ENCODE data around the gene RNF144A. TPM values are rescaled to one million over a fixed set of nuclear protein-coding genes. Genes with fewer than 3 reads are reported as not detected.
A peak's percentile ranks its signal among the peaks of the same experiment; 100 is the strongest.

RNF144A gene
- total and polyA plus RNA-seq, 10 of the 15 experiments (the other 5 are each of a cell fraction or from before 2014, with no cell fraction given) = 0.02 to 12.1 (median 0.48) TPM; not detected in 1

DNA sequence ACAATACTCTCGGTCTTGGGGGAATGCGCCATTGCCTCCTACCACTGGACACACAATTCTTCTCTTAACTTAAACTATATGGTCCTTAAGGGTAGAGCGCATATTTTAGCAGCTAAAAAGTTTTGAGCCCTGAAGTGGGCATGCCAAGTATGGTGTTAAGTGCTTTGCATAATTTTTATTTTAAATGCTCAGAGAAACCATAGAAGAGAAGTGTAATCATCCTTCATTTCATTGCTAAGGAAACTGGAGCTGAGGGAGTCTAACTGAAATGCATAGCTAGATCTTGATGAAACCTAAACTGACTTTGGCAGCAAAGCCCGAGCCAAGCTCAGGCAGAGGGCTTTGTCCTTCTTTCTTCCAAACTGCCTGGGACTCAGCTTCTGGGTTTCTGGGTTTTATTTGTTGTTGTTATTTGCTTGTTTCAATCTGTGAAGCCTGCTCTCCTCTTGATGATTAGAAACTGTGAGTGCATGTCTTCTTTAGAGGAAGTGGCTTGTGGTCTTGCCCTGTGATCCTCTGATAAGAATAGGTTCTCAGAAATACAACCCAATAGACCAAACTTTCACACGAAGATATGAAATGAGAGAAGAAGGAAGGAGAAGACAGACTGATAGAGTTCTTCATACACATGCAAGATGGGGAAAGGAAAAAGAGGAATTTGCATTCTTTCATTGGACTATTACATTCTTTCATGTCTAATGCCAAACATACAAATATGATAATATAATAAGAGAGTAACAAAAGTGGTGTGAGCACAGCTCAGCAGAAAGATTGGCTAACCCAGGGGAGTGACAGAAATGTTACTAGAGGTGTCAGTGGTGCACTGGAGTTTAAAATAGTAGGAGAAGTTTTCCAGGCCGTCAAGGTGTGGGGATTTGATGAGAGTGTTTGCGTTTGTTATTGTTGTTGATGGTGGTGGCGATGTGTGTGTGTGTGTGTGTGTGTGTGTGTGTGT is 7.5 kb upstream of the RNF144A start (continued):
- TF ChIP-seq, protein P1, sequence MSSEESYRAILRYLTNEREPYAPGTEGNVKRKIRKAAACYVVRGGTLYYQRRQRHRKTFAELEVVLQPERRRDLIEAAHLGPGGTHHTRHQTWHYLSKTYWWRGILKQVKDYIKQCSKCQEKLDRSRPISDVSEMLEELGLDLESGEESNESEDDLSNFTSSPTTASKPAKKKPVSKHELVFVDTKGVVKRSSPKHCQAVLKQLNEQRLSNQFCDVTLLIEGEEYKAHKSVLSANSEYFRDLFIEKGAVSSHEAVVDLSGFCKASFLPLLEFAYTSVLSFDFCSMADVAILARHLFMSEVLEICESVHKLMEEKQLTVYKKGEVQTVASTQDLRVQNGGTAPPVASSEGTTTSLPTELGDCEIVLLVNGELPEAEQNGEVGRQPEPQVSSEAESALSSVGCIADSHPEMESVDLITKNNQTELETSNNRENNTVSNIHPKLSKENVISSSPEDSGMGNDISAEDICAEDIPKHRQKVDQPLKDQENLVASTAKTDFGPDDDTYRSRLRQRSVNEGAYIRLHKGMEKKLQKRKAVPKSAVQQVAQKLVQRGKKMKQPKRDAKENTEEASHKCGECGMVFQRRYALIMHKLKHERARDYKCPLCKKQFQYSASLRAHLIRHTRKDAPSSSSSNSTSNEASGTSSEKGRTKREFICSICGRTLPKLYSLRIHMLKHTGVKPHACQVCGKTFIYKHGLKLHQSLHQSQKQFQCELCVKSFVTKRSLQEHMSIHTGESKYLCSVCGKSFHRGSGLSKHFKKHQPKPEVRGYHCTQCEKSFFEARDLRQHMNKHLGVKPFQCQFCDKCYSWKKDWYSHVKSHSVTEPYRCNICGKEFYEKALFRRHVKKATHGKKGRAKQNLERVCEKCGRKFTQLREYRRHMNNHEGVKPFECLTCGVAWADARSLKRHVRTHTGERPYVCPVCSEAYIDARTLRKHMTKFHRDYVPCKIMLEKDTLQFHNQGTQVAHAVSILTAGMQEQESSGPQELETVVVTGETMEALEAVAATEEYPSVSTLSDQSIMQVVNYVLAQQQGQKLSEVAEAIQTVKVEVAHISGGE (CRISPR knock-in tag; IDR thresholded peaks at IDR 0.05) = no peak
- peak; percentile 15; the same call in 1 of the 2 replicates for TF ChIP-seq ZNF592 (IDR thresholded peaks at IDR 0.05)
- TF ChIP-seq GABPA (IDR thresholded peaks at IDR 0.05; ENCODE audit: low read depth) = 0 out of 2 replicates have a peak, but pooled peaks have one; percentile 29
- TF ChIP-seq CHD2 (IDR thresholded peaks at IDR 0.05; ENCODE audit: borderline replicate concordance, low read depth, low read length) = no peak
- TF ChIP-seq, protein P2, sequence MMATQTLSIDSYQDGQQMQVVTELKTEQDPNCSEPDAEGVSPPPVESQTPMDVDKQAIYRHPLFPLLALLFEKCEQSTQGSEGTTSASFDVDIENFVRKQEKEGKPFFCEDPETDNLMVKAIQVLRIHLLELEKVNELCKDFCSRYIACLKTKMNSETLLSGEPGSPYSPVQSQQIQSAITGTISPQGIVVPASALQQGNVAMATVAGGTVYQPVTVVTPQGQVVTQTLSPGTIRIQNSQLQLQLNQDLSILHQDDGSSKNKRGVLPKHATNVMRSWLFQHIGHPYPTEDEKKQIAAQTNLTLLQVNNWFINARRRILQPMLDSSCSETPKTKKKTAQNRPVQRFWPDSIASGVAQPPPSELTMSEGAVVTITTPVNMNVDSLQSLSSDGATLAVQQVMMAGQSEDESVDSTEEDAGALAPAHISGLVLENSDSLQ (IDR thresholded peaks at IDR 0.05) = peak; percentile 49
- TF ChIP-seq, protein P3, sequence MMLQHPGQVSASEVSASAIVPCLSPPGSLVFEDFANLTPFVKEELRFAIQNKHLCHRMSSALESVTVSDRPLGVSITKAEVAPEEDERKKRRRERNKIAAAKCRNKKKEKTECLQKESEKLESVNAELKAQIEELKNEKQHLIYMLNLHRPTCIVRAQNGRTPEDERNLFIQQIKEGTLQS (IDR thresholded peaks at IDR 0.05; ENCODE audit: borderline replicate concordance, extremely low read depth, low read depth, low read length) = no peak
- TF ChIP-seq, protein P4, sequence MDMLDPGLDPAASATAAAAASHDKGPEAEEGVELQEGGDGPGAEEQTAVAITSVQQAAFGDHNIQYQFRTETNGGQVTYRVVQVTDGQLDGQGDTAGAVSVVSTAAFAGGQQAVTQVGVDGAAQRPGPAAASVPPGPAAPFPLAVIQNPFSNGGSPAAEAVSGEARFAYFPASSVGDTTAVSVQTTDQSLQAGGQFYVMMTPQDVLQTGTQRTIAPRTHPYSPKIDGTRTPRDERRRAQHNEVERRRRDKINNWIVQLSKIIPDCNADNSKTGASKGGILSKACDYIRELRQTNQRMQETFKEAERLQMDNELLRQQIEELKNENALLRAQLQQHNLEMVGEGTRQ (IDR thresholded peaks at IDR 0.05; ENCODE audit: borderline replicate concordance, low read depth, low read length) = no peak
- peak; percentile 83 for TF ChIP-seq MEF2A (IDR thresholded peaks at IDR 0.05; ENCODE audit: insufficient read depth, low read depth, low read length)
- TF ChIP-seq IRF5 (IDR thresholded peaks at IDR 0.05; ENCODE audit: borderline replicate concordance) = no peak
- TF ChIP-seq POLR2A (IDR thresholded peaks at IDR 0.05; ENCODE audit: low read depth, low read length) = no peak
- 0 out of 2 replicates have a peak, but pooled peaks have one; percentile 38 for TF ChIP-seq MXI1 (IDR thresholded peaks at IDR 0.05; ENCODE audit: low read depth, low read length)
- peak; percentile 61; the same call in 1 of the 2 replicates for TF ChIP-seq PAX5 (IDR thresholded peaks at IDR 0.05; ENCODE audit: borderline replicate concordance, low read depth, low read length)
- peak in 1 of 2 experiments; percentile 57; a peak in 1 of 4 replicates for TF ChIP-seq ETV6 (conservative IDR thresholded peaks at IDR 0.05 in 1 of 2, IDR thresholded peaks at IDR 0.05 in 1 of 2; ENCODE audit: borderline replicate concordance in 1 of 2, low read depth in 1 of 2)
- TF ChIP-seq YY1 (IDR thresholded peaks at IDR 0.05; ENCODE audit: low read depth, low read length) = no peak
- TF ChIP-seq CBX3 (IDR thresholded peaks at IDR 0.05; ENCODE audit: borderline replicate concordance, low read depth) = no peak
